Subcutaneous adipose tissue (tissue), 4 donors: Measurements from ENCODE around the gene RBM33. TPM values are rescaled to one million over a fixed set of nuclear protein-coding genes. Genes with fewer than 3 reads are reported as not detected.

Experiments
- CTCF ChIP-seq: fragments of 450-650 bp; IDR thresholded peaks from one replicate; pipeline ENCODE4 v1.5.1; 2016; ENCODE audit warnings: low read depth, mild to moderate bottlenecking, control low read depth, antibody characterized with exemption, moderate library complexity
- total RNA-seq, 4 donors: library from RNA; depleted of rRNA; stranded (reverse); fragments of >200 nt; gene quantifications; one replicate each; pipeline ENCODE4 v1.1.0, GENCODE V29; 2016

The RBM33 gene
- 10 to 100 TPM; 33.9 to 69.1 (median 46.2) TPM for total RNA-seq

DNA sequence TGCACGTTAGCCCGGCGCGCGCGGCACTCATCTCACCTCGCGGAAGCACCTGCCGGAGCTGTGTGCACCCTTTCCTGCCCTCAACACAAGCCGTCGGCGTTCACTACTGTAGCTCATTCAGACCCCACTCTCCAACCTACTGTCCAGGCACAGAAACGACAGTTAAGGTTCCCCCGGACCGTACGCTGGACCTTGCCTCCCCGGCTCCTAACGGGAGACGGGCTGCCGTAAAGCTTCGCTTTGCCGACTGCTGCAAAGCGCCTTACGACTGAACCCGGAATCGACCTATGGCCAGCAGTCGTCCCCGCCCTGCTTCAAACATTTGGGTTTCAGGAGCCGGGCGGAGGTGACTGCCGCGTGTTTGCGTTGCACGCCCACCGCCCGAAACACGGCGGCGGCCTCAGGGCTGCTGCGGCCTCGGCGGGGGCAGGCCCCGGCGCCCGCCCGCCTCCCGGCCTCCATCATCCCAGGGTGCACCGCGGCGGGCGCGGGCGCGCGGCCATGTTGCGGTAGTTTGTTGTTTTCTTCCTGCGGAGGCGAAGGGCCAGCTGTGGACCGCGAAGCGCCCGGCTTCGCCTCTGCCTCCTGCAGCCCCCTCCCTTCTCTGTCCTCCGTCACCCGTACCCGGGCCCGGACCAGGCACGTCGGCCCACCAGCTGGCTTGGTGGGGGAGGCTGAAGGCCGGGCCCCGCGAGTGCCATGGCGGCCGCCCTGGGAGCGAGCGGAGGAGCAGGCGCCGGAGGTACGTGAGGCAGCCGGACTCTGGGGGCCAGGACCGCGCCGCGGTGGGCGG is at the start of gene RBM33:
Gene RBM33, plus strand, starts transcription at position 484 of the 793 bp plus-strand sequence. Its CDS starts 216 bp downstream, at position 700.
- TF ChIP-seq CTCF = no peak

DNA sequence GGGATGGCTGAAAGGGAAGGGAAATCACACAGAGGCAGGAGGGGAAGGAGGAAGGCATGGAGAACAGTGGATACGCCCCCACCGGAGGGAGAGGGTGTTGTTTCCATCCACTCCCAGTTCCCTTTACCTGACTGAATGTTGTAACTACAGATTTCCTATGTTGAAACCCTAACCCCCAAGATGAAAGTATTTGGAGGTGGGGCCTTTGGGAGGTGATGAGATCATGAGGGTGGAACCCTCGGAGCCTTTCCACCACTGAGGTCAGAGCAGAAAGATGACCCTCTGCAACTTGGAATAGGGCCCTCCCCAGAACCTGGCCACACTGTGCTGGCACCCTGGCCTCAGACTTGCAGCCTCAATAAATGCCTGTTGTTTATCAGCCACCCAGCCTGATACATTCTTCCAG is 49.5 kb upstream of the RBM33 start:
- TF ChIP-seq CTCF = no peak

GRCh38 chr7:155597753-155598140 is 46.7 kb upstream of the RBM33 start:
- TF ChIP-seq CTCF = no peak

- TF ChIP-seq CTCF = no peak
Measured at GRCh38 chr7:155598810-155599210, 45.7 kb upstream of the RBM33 start.

GRCh38 chr7:155602156-155602555 is 42.3 kb upstream of the RBM33 start:
- TF ChIP-seq CTCF = no peak

GRCh38 chr7:155602750-155603149 is 41.7 kb upstream of the RBM33 start:
- no peak for TF ChIP-seq CTCF

DNA sequence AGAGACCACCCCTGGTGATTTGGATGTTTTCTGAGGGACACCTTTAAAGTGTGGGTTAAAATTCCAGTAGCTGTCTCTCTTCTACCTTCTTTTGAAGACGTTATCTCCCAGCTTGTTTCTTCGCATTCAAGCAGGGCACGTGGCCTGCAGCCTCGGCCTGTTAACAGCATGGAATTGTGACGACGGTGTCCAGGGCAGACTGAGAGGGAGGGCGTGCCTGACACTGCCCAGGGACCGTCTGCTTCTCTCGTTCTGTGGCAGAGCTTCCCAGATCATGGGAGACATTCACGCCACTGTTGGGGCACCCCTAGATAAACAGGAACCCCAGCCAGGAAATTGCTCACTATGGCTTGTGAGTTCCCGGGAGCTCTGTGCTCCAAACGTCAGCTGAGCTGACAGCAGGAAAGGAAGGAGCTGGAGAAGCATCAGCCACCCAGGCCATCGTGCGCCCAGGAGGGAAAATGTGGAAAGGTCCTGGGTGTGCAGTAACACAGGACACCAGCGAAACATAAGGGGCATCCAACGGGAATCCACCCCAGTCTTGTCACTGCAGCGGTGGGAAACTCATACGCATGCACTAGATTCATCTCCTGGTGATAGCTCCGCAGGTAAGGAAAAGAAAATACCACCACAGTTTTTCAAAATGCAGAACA is 41.1 kb upstream of the RBM33 start:
- no peak for TF ChIP-seq CTCF
